22Rv1 (cell line): Measurements from ENCODE around the gene MGRN1.

ENCODE experiments used
- H3K27ac ChIP-seq: fragments of 450-650 bp; 2 replicates; pipeline ENCODE4 v1.5.1; 2017
- CTCF ChIP-seq: fragments of 450-650 bp; IDR thresholded peaks from 2 replicates; pipeline ENCODE4 v1.5.1; 2017; ENCODE audit warnings: mild to moderate bottlenecking
- ZFX ChIP-seq: fragments of 450-650 bp; IDR thresholded peaks from 2 replicates; pipeline ENCODE4 v1.6.1; 2017; ENCODE audit warnings: antibody characterized with exemption, borderline replicate concordance

Gene MGRN1

GRCh38 chr16:4663465-4663776 lies 38.8 kb downstream of the MGRN1 start:
- no peak overlapping the region for H3K27ac ChIP-seq
- TF ChIP-seq CTCF (no peak), ZFX (no peak)

DNA sequence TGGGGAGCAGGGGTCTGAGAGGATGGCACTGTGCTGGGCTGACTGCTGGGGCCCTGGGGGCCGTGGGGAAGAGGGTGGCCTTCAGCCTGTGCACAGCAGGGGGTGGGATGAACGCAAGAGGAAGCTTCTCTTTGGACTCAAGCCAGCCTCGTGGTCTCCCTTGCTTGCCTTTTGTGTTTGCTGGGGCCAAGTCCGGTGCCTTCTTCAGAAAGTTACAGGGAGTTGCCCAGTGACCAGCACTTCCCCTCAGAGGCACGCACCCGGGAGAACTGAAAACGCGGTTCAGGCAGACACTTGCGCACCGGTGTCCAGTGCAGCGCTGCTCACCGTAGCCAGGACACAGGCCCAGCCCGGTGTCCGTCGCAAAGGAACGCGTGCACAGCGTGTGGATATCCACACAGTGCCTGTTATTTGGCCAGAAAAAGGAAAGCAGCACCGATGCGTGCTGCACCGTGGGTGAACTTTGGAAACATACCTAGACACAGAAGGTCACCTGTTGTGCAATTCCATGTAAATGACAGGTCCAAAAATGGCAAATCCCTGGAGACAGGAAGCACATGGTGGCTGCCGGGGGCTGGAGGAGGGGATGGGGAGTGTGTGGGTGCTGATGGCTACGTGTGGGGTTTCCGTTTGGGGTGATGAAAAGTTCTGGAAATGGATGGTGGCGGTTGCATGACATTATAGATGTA lies 39.3 kb downstream of the MGRN1 start:
- TF ChIP-seq CTCF = no peak
- TF ChIP-seq ZFX = no peak
- H3K27ac ChIP-seq = no peak overlapping the region

- TF ChIP-seq CTCF (no peak), ZFX (no peak)
- H3K27ac ChIP-seq = no peak overlapping the region
These were observed 40.2 kb downstream of the MGRN1 start for GRCh38 chr16:4664538-4665418.

DNA sequence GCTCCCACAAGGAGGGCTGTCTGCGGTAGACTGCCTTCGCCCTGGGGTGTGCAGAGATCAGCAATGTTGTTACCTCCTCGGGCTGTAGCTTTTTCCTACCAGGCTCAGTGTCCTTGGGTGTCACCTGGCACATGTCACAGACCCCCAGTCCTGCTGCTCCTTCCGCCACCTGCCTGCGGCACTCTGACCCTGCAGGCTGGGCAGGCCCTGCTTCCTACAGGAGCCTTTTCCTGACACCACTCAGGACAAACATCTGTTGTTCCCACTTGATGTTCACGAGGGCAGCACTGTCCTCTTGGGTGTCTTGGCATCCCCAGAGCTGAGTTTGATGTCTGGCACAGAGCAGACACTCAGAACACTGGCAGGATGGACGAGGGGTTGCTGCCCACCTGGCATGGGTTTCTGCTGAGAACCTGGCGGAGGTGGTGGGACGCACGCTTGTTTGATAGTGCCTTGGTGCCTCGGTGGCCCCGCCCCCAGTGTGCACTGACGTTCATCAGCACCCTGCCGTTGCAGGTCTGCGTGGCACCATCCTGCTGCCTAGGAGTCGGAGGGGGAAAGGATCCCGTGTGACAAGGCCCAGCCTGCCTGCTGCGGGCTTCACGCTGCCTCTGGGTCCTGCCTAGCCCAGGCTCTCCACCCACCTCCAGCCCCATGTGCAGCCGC lies 42.0 kb downstream of the MGRN1 start:
- TF ChIP-seq CTCF (no peak), ZFX (no peak)
- H3K27ac ChIP-seq = no peak overlapping the region

DNA sequence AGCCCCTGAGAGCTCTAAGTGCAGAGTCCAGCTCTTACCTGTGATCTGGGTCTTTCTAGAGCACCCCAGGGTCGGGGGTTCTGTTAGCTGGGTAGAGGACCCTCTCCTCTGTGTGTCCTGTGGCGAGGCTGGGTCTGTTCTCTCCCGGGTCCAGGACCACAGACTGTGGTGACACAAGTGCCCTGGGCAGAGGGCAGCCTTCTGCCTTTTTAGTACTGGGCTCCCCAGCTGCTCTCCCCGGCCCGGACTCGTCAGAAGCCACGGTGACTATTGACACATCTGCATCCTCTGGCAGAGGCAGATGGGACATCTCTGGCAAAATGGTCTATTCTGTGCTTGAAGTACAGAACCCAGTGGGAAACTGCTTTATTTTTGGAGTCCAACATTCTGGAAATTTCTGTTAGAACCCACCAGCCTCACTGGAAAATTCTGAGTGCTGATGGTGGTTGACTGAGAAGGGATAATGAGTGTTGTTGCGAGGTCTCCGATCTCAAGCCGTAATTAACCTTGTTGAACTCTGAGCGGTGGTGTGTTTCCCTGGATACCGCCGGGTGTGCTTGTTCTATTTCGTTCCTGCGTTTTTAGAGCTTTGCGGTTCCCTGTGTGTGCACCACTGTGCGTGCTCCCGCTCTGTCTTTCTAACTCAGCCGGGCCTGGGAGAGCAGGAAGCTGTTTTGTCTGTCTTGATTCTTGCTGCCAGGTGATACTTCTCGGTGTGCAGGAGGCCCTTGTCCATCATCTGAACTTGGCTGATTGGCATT lies 42.8 kb downstream of the MGRN1 start:
- peak overlapping the region; percentile 68 for H3K27ac ChIP-seq
- no peak for TF ChIP-seq CTCF
- no peak for TF ChIP-seq ZFX

GRCh38 chr16:4668313-4668960 lies 43.8 kb downstream of the MGRN1 start:
- H3K27ac ChIP-seq = peak overlapping the region; percentile 68
- TF ChIP-seq ZFX (no peak), CTCF (no peak)
